Endothelial cell (in vitro differentiated cells): ENCODE data around the gene TRAPPC2B. TPM values are rescaled to one million over a fixed set of nuclear protein-coding genes. Genes with fewer than 3 reads are reported as not detected.

ENCODE experiments used
- DNase-seq: peaks from one replicate; pipeline ENCODE4 v3.0.0; 2021; ENCODE audit warnings: low spot score
- H3K27ac Mint-ChIP-seq: one replicate; pipeline ENCODE4 v1.8.0; 2021; ENCODE audit warnings: mixed read lengths, inconsistent platforms; ENCODE audit not compliant: unreplicated experiment
- H3K27me3 Mint-ChIP-seq: one replicate; pipeline ENCODE4 v1.8.0; 2021; ENCODE audit warnings: mild to moderate bottlenecking, moderate library complexity, mixed read lengths, inconsistent platforms; ENCODE audit not compliant: unreplicated experiment
- H3K36me3 Mint-ChIP-seq: one replicate; pipeline ENCODE4 v1.8.0; 2021; ENCODE audit warnings: mild to moderate bottlenecking, low read depth, mixed read lengths, inconsistent platforms; ENCODE audit not compliant: unreplicated experiment
- H3K4me1 Mint-ChIP-seq: one replicate; pipeline ENCODE4 v1.8.0; 2021; ENCODE audit warnings: mild to moderate bottlenecking, mixed read lengths, inconsistent platforms; ENCODE audit not compliant: unreplicated experiment
- H3K4me3 Mint-ChIP-seq: one replicate; pipeline ENCODE4 v1.8.0; 2021; ENCODE audit warnings: mild to moderate bottlenecking, mixed read lengths, inconsistent platforms; ENCODE audit not compliant: unreplicated experiment
- H3K9me3 Mint-ChIP-seq: one replicate; pipeline ENCODE4 v1.8.0; 2021; ENCODE audit warnings: mixed read lengths, inconsistent platforms; ENCODE audit not compliant: unreplicated experiment
- total RNA-seq: library from RNA; stranded (reverse); fragmentation: NEBNext Ultra II Directional; extraction: Animal tissue kit (Norgen Biotek cat#: 25700); gene quantifications from one replicate; pipeline ENCODE4 v1.2.1, GENCODE V29; 2021; ENCODE audit not compliant: unreplicated experiment
- TF ChIP-seq, protein P1 (sequence below): fragments of 200-600 bp; sonication (generic); IDR thresholded peaks from one replicate; pipeline ENCODE4 v1.5.0; 2021; ENCODE audit warnings: antibody characterized with exemption; ENCODE audit not compliant: unreplicated experiment

TRAPPC2B gene
- total RNA-seq, 1 donor from 2014 or later, result 13.0 TPM

DNA sequence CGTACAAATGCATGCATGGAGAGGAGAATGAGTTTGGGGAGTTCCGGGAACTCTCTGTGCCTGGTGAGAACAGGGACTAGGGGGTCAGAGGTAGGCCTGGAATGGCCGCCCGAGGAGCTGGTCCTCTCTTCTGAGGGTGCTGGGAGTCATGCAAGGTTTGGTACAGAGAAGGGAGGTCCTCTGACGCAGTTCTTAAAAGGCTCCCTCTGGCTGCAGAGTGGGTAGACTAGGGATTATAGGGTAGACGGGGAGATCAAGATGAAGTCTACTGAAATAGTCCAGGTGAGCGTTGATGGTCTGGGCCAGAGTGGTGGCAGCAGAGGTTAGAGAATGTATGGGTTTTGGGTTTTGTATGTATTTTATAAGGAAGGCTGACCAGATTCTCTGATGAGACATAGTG lies 11.5 kb upstream of the TRAPPC2B start:
- H3K27me3 Mint-ChIP-seq, result peaks cover 4% of the 10 kb centered on the region
- DNase-seq, result no peak

DNA sequence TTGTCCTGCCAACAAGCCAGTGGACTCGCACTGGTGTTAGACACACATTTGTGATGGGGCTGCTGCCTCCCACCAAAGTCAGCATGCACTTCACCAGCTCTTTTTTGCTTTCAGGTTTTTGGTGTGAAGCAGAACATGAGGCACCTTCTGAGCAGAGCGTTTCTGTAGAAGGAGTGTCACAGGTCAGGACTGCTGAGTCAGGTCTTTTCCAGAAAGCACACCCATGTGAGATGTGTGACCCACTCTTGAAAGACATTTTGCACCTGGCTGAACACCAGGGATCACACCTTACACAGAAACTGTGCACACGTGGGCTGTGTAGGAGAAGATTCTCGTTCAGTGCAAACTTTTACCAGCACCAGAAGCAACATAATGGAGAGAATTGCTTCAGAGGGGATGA lies 7.4 kb upstream of the TRAPPC2B start:
- H3K27ac Mint-ChIP-seq, result no peak overlapping the region
- H3K4me3 Mint-ChIP-seq, result peak overlapping the region; percentile 19
- H3K9me3 Mint-ChIP-seq, result no peaks in the 10 kb centered on the region
- TF ChIP-seq, protein P1, sequence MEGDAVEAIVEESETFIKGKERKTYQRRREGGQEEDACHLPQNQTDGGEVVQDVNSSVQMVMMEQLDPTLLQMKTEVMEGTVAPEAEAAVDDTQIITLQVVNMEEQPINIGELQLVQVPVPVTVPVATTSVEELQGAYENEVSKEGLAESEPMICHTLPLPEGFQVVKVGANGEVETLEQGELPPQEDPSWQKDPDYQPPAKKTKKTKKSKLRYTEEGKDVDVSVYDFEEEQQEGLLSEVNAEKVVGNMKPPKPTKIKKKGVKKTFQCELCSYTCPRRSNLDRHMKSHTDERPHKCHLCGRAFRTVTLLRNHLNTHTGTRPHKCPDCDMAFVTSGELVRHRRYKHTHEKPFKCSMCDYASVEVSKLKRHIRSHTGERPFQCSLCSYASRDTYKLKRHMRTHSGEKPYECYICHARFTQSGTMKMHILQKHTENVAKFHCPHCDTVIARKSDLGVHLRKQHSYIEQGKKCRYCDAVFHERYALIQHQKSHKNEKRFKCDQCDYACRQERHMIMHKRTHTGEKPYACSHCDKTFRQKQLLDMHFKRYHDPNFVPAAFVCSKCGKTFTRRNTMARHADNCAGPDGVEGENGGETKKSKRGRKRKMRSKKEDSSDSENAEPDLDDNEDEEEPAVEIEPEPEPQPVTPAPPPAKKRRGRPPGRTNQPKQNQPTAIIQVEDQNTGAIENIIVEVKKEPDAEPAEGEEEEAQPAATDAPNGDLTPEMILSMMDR, result no peak
- no peak for DNase-seq
- peaks cover 28% of the 10 kb centered on the region for H3K4me1 Mint-ChIP-seq
- peaks cover 55% of the 10 kb centered on the region for H3K36me3 Mint-ChIP-seq
- H3K27me3 Mint-ChIP-seq, result no peaks in the 10 kb centered on the region

More for the DNA sequence above, 11.5 kb upstream of the TRAPPC2B start:
- Mint-ChIP-seq H3K4me1 (peaks cover 29% of the 10 kb centered on the region), H3K36me3 (peaks cover 44% of the 10 kb centered on the region), H3K4me3 (peak overlapping the region; percentile 99), H3K27ac (peak overlapping the region; percentile 91), H3K9me3 (no peaks in the 10 kb centered on the region)
- TF ChIP-seq, protein P1, result no peak

DNA sequence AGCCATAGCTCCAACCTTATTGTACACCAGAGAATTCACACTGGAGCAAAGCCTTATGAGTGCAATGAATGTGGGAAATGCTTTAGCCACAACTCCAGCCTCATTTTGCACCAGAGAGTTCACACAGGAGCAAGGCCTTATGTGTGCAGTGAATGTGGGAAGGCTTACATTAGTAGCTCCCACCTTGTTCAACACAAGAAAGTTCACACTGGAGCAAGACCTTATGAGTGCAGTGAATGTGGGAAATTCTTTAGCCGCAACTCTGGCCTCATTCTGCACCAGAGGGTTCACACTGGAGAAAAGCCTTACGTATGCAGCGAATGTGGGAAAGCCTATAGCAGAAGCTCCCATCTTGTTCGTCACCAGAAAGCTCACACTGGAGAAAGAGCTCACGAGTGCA lies 5.9 kb upstream of the TRAPPC2B start:
- TF ChIP-seq, protein P1, result no peak
- H3K27ac Mint-ChIP-seq, result no peak overlapping the region
- peaks cover 15% of the 10 kb centered on the region for H3K4me1 Mint-ChIP-seq
- DNase-seq, result no peak
- peaks cover 3% of the 10 kb centered on the region for H3K27me3 Mint-ChIP-seq
- H3K9me3 Mint-ChIP-seq, result no peaks in the 10 kb centered on the region
- H3K4me3 Mint-ChIP-seq, result no peak overlapping the region
- H3K36me3 Mint-ChIP-seq, result peaks cover 45% of the 10 kb centered on the region

DNA sequence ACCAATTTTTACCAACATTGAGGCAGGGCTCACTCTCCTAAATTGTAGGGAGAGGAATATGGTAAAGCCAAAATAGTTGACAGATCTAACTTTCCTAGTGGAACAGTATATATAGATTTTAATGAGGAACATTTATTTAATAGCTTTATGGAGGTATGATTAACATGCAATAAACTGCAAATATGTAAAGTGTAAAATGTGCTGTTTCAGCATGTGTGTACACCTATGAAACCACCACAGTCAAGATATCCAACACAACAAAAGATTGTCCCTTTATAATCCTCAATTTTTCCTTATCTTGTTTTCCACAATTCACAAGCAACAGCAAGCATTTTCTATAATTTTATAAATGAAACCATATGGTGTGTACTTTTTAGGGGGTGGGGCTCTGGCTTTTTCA lies 4.1 kb upstream of the TRAPPC2B start:
- Mint-ChIP-seq H3K36me3 (peaks cover 42% of the 10 kb centered on the region), H3K4me1 (peaks cover 11% of the 10 kb centered on the region), H3K27ac (no peak overlapping the region), H3K4me3 (no peak overlapping the region), H3K9me3 (no peaks in the 10 kb centered on the region), H3K27me3 (peaks cover 7% of the 10 kb centered on the region)
- DNase-seq, result no peak
- TF ChIP-seq, protein P1, result no peak

DNA sequence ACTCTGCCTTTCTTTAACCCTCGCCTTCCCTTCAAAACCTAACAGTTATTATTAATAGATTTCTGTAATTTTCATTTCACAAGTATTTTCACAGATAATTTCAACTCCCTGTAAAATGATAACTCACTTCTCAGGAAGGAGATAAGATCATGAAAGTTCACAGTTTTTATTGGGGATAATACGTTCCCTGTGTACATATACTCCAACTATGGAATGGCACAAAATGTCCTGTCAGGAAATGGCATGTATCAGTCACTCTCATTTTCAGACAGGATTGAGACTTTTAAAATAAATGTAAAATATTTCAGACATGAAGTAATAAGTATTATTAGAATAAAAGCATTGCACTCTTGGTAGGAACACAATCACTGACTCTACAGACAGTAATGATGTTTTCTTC lies 932 bp upstream of the TRAPPC2B start:
- H3K9me3 Mint-ChIP-seq, result no peaks in the 10 kb centered on the region
- TF ChIP-seq, protein P1, result no peak
- H3K36me3 Mint-ChIP-seq, result peaks cover 20% of the 10 kb centered on the region
- DNase-seq, result no peak
- H3K4me3 Mint-ChIP-seq, result peak overlapping the region; percentile 97
- H3K27me3 Mint-ChIP-seq, result peaks cover 7% of the 10 kb centered on the region
- H3K4me1 Mint-ChIP-seq, result peaks cover 11% of the 10 kb centered on the region
- peak overlapping the region; percentile 96 for H3K27ac Mint-ChIP-seq
